Neural crest cell (in vitro differentiated cells): ENCODE results near the gene PPP2R5E. TPM values are rescaled to one million over a fixed set of nuclear protein-coding genes. Genes with fewer than 3 reads are reported as not detected.

Source experiments
- DNase-seq: peaks from one replicate; pipeline ENCODE4 v3.0.0; 2021; ENCODE audit warnings: low read depth, mixed read lengths, low spot score
- H3K27ac Mint-ChIP-seq: one replicate; pipeline ENCODE4 v1.8.0; 2021; ENCODE audit warnings: mild to moderate bottlenecking, mixed read lengths; ENCODE audit not compliant: unreplicated experiment
- H3K27me3 Mint-ChIP-seq: 2 replicates; pipeline ENCODE4 v1.8.0; 2021; ENCODE audit warnings: low read depth, mild to moderate bottlenecking, mixed read lengths
- H3K36me3 Mint-ChIP-seq: 2 replicates; pipeline ENCODE4 v1.8.0; 2021; ENCODE audit warnings: low read depth, mild to moderate bottlenecking, mixed read lengths
- H3K4me1 Mint-ChIP-seq: 2 replicates; pipeline ENCODE4 v1.8.0; 2021; ENCODE audit warnings: mixed read lengths
- H3K4me3 Mint-ChIP-seq: one replicate; pipeline ENCODE4 v1.8.0; 2021; ENCODE audit warnings: mild to moderate bottlenecking, mixed read lengths
- H3K9me3 Mint-ChIP-seq: 2 replicates; pipeline ENCODE4 v1.8.0; 2021; ENCODE audit warnings: mixed read lengths
- total RNA-seq: library from RNA; stranded (reverse); gene quantifications from 2 replicates; pipeline ENCODE4 v1.2.1, GENCODE V29; 2021
- TF ChIP-seq, protein P1 (sequence below): fragments of 200-600 bp; sonication (generic); conservative IDR thresholded peaks from 2 replicates; pipeline ENCODE4 v1.5.0; 2021; ENCODE audit warnings: antibody characterized with exemption, mild to moderate bottlenecking

PPP2R5E gene
- total RNA-seq, 1 donor from 2014 or later = 67.3 TPM

DNA sequence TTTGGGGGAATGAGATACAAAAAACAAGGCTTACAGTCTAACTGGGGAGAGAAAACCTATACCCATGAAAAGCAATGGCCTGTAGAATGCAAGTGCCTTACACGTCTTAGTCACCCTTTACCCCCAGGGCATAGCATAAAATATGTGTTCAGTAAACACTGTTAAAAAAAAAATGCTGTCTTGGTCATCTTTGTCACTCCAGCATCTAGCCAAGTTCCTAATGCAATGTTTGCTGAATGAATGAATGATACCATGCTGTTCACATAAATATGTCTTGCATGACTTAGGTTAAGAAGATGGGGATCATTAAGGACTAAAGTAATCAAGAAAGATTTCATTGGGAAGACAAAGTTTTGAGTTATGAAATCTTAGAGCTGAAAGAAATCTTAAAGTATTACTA is 38.5 kb downstream of the PPP2R5E start:
- Mint-ChIP-seq H3K9me3 (peaks cover 4% of the 10 kb centered on the region), H3K27ac (no peak overlapping the region), H3K4me3 (no peak overlapping the region), H3K36me3 (peaks cover 3% of the 10 kb centered on the region), H3K27me3 (no peaks in the 10 kb centered on the region), H3K4me1 (peaks cover 12% of the 10 kb centered on the region)
- no peak for DNase-seq
- TF ChIP-seq, protein P1, sequence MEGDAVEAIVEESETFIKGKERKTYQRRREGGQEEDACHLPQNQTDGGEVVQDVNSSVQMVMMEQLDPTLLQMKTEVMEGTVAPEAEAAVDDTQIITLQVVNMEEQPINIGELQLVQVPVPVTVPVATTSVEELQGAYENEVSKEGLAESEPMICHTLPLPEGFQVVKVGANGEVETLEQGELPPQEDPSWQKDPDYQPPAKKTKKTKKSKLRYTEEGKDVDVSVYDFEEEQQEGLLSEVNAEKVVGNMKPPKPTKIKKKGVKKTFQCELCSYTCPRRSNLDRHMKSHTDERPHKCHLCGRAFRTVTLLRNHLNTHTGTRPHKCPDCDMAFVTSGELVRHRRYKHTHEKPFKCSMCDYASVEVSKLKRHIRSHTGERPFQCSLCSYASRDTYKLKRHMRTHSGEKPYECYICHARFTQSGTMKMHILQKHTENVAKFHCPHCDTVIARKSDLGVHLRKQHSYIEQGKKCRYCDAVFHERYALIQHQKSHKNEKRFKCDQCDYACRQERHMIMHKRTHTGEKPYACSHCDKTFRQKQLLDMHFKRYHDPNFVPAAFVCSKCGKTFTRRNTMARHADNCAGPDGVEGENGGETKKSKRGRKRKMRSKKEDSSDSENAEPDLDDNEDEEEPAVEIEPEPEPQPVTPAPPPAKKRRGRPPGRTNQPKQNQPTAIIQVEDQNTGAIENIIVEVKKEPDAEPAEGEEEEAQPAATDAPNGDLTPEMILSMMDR = no peak

DNA sequence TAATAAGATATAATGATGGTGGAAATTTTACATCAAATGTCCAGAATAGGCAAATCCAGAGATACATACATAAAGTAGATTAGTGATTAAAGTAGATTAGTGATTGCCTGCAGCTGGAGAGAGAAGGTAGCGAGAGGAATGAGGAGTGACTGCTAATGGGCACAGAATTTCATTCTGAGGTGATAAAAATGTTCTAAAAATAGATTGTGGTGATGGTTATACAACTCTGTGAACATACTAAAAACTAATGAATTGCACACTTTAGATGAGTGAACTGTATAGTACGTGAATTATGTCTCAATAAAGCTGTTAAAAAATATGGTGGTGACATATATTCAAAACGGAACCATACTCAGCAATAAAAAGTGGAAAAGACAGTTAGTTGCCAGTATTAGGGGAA is 41.7 kb downstream of the PPP2R5E start:
- TF ChIP-seq, protein P1 = no peak
- no peak for DNase-seq
- Mint-ChIP-seq H3K27me3 (no peaks in the 10 kb centered on the region), H3K4me1 (peaks cover 28% of the 10 kb centered on the region), H3K4me3 (no peak overlapping the region), H3K27ac (no peak overlapping the region), H3K9me3 (peaks cover 2% of the 10 kb centered on the region), H3K36me3 (no peaks in the 10 kb centered on the region)

DNA sequence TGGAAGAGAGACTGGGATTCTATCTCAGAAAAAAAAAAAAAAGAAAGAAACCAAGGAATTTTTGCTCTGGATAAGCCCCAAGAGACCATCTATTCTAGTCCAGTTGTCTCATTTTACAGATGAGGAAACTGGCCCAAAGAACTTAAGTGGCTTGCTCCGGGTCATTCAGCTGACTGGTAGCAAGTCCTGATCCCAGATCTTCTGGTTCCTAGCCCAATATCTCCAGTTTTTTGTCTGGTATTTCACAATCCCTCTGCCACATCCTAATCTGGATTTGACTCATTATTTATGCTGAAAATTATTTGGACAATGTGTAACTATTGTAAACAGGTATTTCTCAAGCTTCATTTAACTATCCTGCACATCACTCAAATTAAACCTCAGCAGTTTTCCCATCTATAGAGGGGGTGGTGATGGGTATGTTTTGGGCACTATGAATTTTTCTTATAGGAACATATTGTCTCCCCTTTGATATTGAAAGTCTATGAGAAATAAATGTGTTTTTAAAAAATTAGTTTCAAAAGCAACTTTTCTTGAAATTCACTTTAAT is 43.4 kb downstream of the PPP2R5E start:
- no peak for DNase-seq
- Mint-ChIP-seq H3K27me3 (no peaks in the 10 kb centered on the region), H3K27ac (no peak overlapping the region), H3K4me3 (no peak overlapping the region), H3K36me3 (no peaks in the 10 kb centered on the region), H3K4me1 (peaks cover 29% of the 10 kb centered on the region), H3K9me3 (no peaks in the 10 kb centered on the region)
- TF ChIP-seq, protein P1 = no peak

DNA sequence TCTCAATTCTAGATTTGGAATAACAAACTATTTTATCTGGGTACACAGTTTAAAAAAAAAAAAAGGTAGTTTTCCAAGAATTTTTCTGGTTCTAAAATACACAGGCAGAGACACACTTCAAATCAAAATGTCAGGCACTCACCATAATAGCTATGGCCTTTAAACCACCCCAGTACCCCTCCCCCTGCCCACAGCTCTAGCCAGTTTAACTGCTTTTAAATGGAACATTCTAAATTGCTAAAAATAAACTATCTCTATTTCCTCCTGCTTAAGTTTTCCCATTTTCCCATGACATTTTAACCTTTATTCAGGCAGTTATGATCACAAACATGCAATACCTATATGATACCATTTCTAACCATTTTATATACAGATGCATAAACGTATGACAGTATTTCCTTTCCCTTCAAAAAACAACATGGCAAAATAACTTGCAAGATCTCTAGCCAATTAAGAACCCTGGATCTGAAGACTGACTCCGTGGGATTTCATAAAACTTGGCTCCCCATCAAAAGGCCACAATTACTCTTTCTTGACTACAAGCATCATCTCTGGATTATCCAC is 46.3 kb downstream of the PPP2R5E start:
- Mint-ChIP-seq H3K4me3 (no peak overlapping the region), H3K36me3 (no peaks in the 10 kb centered on the region), H3K27me3 (no peaks in the 10 kb centered on the region), H3K9me3 (no peaks in the 10 kb centered on the region), H3K4me1 (peaks cover 43% of the 10 kb centered on the region), H3K27ac (no peak overlapping the region)
- TF ChIP-seq, protein P1 = no peak
- no peak for DNase-seq

DNA sequence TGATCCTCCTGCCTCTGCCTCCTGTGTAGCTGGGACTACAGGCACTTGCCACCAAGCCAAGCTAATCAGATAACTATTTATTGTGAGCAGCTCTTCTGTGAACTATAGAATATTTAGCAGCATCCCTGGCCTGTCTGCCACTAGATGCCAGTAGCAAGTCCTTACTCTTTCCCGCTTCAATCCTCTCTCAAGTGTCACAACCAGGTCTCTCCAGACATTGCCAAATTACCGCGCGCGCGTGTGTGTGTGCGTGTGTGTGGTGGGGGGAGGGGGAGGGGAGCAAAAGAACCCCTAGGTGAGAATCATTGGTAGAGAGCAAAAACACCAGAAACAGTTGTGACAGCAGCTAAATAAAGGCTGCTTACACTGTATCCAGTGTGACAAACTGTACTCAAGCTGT is 49.9 kb downstream of the PPP2R5E start:
- TF ChIP-seq, protein P1 = no peak
- Mint-ChIP-seq H3K36me3 (no peaks in the 10 kb centered on the region), H3K27me3 (no peaks in the 10 kb centered on the region), H3K27ac (no peak overlapping the region), H3K4me1 (peaks cover 39% of the 10 kb centered on the region), H3K9me3 (no peaks in the 10 kb centered on the region), H3K4me3 (no peak overlapping the region)
- DNase-seq = no peak
